Naive thymus-derived CD8-positive, alpha-beta T cell (primary cell): Measurements from ENCODE around the gene SLC38A5. TPM values are rescaled to one million over a fixed set of nuclear protein-coding genes. Genes with fewer than 3 reads are reported as not detected.
"Not testable (repeated sequence)": the region's sequence is repeated elsewhere in the genome, so short reads cannot be mapped to it uniquely, and the experiment has no call there.

ENCODE experiments used
- ATAC-seq, 2 donors: fragments of 150-1000 bp; cut with Tn5 transposase in 1 of 2; sonication (Bioruptor Pico), chemical (Tn5 transposase) in 1 of 2; 1 replicate in 1 of 2; 2 replicates in 1 of 2; pipeline ENCODE4 v1.10.0; 2021; ENCODE audit warnings: mild to moderate bottlenecking in 2 of 2, moderate library complexity in 2 of 2
- POLR2A ChIA-PET: fragments of 350-600 bp; sonication (Branson Sonifier 250); formaldehyde crosslinking; loops from one replicate; lab custom pipeline; 2021; ENCODE audit warnings: antibody characterized with exemption; lab: Charles Lee
- DNase-seq, 10 donors: peaks; one replicate each; pipeline versions ENCODE4 v3.0.0 to v3.0.0-alpha.2; 2020 to 2022
- H3K27ac Mint-ChIP-seq, 10 donors: one replicate each; pipeline ENCODE4 v1.8.0; 2020 to 2022; ENCODE audit warnings: mild to moderate bottlenecking in 10 of 10, mixed read lengths in 10 of 10, moderate library complexity in 4 of 10, inconsistent platforms in 1 of 10
- H3K27me3 Mint-ChIP-seq, 5 donors: one replicate each; pipeline ENCODE4 v1.8.0; 2021 to 2022; ENCODE audit warnings: mixed read lengths in 5 of 5
- H3K36me3 Mint-ChIP-seq, 3 donors: one replicate each; pipeline ENCODE4 v1.8.0; 2020 to 2022; ENCODE audit warnings: mixed read lengths in 3 of 3, mild to moderate bottlenecking in 2 of 3, inconsistent platforms in 1 of 3
- H3K4me1 Mint-ChIP-seq, 4 donors: one replicate each; pipeline ENCODE4 v1.8.0; 2021 to 2022; ENCODE audit warnings: mixed read lengths in 4 of 4
- H3K4me3 Mint-ChIP-seq, 10 donors: one replicate each; pipeline ENCODE4 v1.8.0; 2020 to 2022; ENCODE audit warnings: mild to moderate bottlenecking in 10 of 10, mixed read lengths in 10 of 10, moderate library complexity in 6 of 10, inconsistent platforms in 1 of 10
- H3K9me3 Mint-ChIP-seq, 9 donors: one replicate each; pipeline ENCODE4 v1.8.0; 2020 to 2022; ENCODE audit warnings: mixed read lengths in 9 of 9, mild to moderate bottlenecking in 3 of 9, inconsistent platforms in 1 of 9, moderate library complexity in 1 of 9
- polyA plus RNA-seq, 3 donors: library from polyadenylated mRNA; unstranded; fragments of 300-500 nt; fragmentation: Illumina TruSeq; gene quantifications; one replicate each; pipeline ENCODE4 v1.2.3, GENCODE V29; 2021
- total RNA-seq, 8 experiments: library from RNA in 2 of 8; stranded (reverse) in 2 of 8; gene quantifications; one replicate each; pipeline ENCODE4 v1.2.3 and lab custom pipeline; 2021 to 2026

The SLC38A5 gene
- total and polyA plus RNA-seq, 5 experiments from 2014 or later = 11.9 to 18.6 (median 17.0) TPM

DNA sequence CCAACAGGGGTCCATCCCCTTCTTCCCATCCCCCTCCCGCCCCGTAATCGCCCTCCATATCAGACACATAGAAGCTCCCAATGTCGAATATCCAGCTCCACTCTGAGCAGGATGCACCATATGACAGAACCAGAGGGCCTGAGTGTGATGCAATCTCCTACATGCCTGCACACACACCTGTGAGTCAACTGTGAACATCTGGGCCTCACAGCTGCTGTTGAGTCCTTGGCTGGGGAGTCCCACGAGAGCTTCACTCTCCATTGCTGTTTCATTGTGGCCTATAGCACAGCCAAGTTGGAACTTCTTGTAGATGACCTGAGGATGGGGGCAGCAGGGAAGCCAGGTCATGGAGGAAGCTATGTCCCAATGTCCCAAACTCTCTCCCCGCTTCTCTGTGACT, 8.2 kb downstream of the SLC38A5 start:
- Mint-ChIP-seq H3K27ac (peak overlapping the region in 2 of 10 donors; percentile 10 to 43), H3K27me3 (no peaks in the 10 kb centered on the region), H3K9me3 (no peaks in the 10 kb centered on the region), H3K4me1 (peaks cover 12 to 17% (median 16%) of the 10 kb centered on the region in 4 donors), H3K4me3 (no peak overlapping the region), H3K36me3 (peaks cover 4 to 36% (median 5%) of the 10 kb centered on the region in 3 donors)
- ATAC-seq (no peak), DNase-seq (no peak)
- POLR2A ChIA-PET = no interaction called here

DNA sequence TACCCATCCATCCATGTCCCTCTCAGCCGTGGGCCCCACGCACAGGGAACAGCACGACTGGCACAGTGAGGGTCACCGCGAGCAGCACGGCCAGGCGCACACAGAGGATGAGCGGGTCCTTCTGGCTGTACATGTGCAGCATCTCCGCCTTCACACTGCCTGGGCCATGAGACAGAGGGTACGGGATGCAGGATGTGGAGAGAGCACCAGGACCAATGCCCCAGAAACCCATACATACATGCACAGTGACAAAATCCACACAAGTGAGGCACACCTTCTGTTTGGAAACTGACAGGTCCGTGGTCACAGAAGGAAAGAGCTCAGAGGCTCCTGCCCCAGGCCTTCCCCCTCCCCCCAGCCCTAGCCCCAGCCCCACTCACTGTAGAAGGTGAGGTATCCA, 9.5 kb downstream of the SLC38A5 start:
- ATAC-seq = no peak
- Mint-ChIP-seq H3K4me1 (peaks cover 8 to 12% (median 11%) of the 10 kb centered on the region in 4 donors), H3K9me3 (no peaks in the 10 kb centered on the region), H3K4me3 (no peak overlapping the region), H3K27ac (peak overlapping the region in 1 of 10 donors; percentile 80), H3K36me3 (peaks cover 4 to 34% (median 5%) of the 10 kb centered on the region in 3 donors), H3K27me3 (no peaks in the 10 kb centered on the region)
- POLR2A ChIA-PET = no interaction called here
- DNase-seq = no peak

DNA sequence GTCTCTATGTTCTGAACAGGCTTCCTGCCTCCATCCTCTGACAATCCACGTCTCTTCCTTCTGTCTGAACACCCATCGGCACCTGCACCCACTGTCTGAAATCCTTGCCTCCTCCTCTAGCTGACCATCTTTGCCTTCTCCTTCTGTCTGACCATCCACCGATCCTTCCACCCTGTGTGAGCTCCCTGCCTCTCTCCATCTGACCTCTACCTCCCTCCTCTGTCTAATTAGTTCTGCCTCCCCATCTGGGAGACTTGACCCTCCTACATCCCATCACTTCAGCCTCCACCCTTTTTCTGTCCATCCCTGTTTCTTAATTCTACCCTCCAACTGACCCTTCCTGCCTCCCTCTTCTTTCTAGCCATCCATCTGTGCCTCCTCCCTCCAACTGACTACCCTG, 10.0 kb downstream of the SLC38A5 start:
- H3K9me3 Mint-ChIP-seq = no peaks in the 10 kb centered on the region
- no peaks in the 10 kb centered on the region for H3K27me3 Mint-ChIP-seq
- H3K4me1 Mint-ChIP-seq = peaks cover 2 to 9% (median 6%) of the 10 kb centered on the region in 4 donors
- no peak overlapping the region for H3K4me3 Mint-ChIP-seq
- H3K36me3 Mint-ChIP-seq = peaks cover 4 to 28% (median 5%) of the 10 kb centered on the region in 3 donors
- peak overlapping the region in 3 of 10 donors; percentile 53 to 80 (median 68) for H3K27ac Mint-ChIP-seq
- ATAC-seq = no peak
- DNase-seq = no peak
- POLR2A ChIA-PET = no interaction called here

DNA sequence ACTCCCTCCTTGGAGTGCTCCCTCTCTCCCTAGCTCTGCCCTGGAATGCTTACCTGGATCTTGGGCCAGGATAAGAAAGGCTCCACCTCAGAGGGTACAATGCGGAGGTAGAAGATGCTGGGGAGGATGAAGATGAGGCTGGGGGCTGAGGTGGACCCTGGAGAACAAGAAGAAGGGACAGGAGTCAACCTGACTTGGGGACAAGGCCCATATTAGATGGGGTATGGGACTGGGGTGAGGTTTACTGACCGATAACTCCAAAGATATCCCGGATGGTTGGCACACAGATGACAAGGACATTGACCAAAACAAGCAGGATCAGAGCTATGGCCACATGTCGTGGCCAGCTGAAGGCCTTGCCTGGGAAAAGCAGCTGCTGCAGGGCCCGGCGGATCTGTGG, 10.6 kb downstream of the SLC38A5 start:
- Mint-ChIP-seq H3K4me1 (peaks cover 0 to 9% (median 5%) of the 10 kb centered on the region in 4 donors), H3K36me3 (peaks cover 4 to 27% (median 5%) of the 10 kb centered on the region in 3 donors), H3K9me3 (no peaks in the 10 kb centered on the region), H3K4me3 (no peak overlapping the region), H3K27ac (peak overlapping the region in 1 of 10 donors; percentile 80), H3K27me3 (no peaks in the 10 kb centered on the region)
- DNase-seq (no peak), ATAC-seq (no peak)
- POLR2A ChIA-PET = no interaction called here

DNA sequence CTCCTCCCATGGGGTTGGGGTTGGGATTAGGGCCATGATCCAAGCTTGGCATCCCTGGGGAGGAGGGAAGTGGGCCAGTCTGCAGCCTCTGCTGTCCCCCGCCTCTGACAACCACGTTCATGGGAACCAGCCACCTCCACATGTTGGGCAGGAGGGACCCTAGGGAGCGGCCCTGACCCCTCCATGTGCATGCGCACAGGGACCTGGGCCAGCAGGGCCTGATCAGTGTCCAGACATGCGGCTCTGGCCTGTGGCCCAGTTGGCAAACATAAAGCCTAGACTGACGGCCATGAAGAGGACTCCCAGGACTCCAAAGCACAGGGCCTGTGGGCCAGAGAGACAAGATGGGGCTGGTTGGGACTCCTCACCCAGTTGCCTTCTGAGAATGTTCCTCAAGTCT, 11.3 kb downstream of the SLC38A5 start:
- POLR2A ChIA-PET = no interaction called here
- ATAC-seq (no peak), DNase-seq (no peak)
- peaks cover 4 to 25% (median 5%) of the 10 kb centered on the region in 3 donors for H3K36me3 Mint-ChIP-seq
- no peaks in the 10 kb centered on the region for H3K27me3 Mint-ChIP-seq
- H3K4me3 Mint-ChIP-seq = no peak overlapping the region
- H3K9me3 Mint-ChIP-seq = no peaks in the 10 kb centered on the region
- peak overlapping the region in 2 of 10 donors; percentile 27 to 44 for H3K27ac Mint-ChIP-seq
- H3K4me1 Mint-ChIP-seq = peaks cover 0 to 7% (median 0%) of the 10 kb centered on the region in 4 donors

DNA sequence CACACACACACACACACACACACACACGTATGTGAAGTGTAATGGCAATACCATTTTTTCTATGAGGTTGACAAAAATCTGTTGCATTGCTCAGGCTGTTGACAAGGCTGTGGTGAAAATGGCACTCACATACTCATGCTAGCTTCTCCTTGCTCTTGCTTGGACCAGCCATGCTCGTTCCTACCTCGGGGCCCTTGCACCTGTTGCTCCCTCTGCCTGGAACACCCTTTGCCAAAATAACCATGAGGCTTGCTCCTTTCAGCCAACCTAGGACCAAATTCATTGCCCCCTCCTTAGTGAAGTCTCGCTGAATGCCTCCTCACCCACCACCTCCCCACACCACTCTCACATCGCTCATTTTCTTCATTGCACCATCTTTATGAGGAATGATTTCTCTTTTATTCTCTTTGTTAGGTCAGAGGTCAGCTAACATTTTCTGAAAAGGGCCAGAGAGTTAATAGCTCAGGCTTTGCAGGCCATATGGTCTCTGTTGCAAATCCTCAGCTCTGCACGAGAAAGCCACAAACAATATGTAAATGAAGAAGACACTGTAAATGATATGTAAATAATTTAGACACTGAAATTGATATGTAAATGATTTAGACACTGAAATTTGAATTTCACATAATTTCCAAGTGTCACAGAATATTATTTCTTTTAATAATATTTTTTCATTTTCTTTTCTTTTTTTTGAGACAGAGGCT, 13.3 kb downstream of the SLC38A5 start:
- Mint-ChIP-seq H3K9me3 (no peaks in the 10 kb centered on the region), H3K4me3 (no peak overlapping the region), H3K4me1 (peaks cover 0 to 7% (median 0%) of the 10 kb centered on the region in 4 donors), H3K27me3 (no peaks in the 10 kb centered on the region), H3K36me3 (peaks cover 1 to 17% (median 4%) of the 10 kb centered on the region in 3 donors), H3K27ac (no peak overlapping the region)
- ATAC-seq (no peak), DNase-seq (no peak)
- POLR2A ChIA-PET = no interaction called here

DNA sequence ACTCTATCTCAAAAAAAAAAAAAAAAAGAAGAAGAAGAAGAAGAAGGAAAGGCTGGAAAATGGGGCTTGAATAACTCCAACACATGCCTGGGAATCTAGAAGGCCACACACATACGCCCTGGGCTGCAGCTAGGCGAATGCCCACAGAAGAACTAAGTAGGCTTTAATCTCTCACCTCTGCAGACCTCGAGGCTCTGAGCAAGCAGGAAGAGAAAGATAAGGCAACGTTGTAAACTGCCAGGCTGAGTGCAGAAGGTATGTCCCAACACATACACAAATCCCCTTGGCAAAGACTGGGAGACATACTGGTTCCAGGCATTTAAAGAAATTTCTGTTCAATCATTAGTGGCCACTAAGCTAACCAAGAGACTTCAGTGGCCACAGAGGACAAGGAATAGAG, 18.4 kb downstream of the SLC38A5 start:
- no peak for DNase-seq
- POLR2A ChIA-PET = no interaction called here
- Mint-ChIP-seq H3K9me3 (no peaks in the 10 kb centered on the region), H3K4me3 (no peak overlapping the region), H3K27me3 (no peaks in the 10 kb centered on the region), H3K27ac (no peak overlapping the region), H3K4me1 (no peaks in the 10 kb centered on the region), H3K36me3 (no peaks in the 10 kb centered on the region)
- ATAC-seq = no peak

DNA sequence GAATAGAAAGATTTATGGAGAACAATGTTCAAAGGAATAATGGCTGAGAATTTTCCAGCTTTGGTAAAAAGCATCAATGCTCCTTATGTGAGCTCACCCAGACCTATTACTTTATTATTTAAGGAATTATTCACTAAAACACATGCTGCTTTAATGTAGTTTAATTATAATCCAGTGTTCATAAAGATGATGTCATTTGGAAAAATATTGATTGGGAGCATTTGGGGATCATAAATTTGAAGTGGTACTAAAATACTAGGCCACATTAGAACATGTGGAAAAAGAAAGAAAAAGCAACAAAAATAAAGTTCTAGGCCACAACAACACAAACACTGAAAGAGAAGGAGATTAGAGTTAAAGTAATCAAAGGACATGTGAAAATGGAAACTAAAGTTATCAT, 20.0 kb downstream of the SLC38A5 start:
- Mint-ChIP-seq H3K27me3 (no peaks in the 10 kb centered on the region), H3K4me1 (no peaks in the 10 kb centered on the region), H3K36me3 (no peaks in the 10 kb centered on the region), H3K9me3 (no peaks in the 10 kb centered on the region), H3K27ac (no peak overlapping the region), H3K4me3 (no peak overlapping the region)
- POLR2A ChIA-PET = no interaction called here
- DNase-seq = no peak
- ATAC-seq = no peak

DNA sequence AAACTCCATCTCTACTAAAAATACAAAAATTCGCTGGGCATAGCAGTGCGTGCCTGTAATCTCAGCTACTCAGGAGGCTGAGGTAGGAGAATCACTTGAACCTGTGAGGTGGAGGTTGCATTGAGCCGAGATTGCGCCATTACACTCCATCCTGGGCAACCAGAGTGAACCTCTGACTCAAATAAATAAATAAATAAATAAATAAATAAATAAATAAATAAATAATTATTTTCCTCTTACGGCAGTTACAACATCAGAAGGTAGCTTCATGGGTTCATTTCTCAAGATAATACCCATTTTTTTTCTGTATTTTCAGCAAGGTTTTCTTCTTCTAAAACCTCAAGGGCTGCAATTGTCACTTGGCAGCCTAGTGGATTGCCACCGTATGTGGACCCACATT, 22.9 kb downstream of the SLC38A5 start:
- H3K36me3 Mint-ChIP-seq, H3K4me3 Mint-ChIP-seq, POLR2A ChIA-PET: not testable (repeated sequence)

DNA sequence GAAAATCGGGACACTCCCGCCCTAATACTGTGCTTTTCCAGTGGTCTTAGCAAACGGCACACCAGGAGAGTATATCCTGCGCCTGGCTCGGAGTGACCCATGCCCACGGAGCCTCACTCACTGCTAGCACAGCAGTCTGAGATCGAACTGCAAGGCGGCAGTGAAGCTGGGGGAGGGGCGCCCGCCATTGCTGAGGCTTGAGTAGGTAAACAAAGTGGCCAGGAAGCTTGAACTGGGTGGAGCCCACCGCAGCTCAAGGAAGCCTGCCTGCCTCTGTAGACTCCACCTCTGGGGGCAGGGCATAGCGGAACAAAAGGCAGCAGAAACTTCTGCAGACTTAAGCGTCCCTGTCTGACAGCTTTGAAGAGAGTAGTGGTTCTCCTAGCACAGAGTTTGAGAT, 36.3 kb downstream of the SLC38A5 start:
- Mint-ChIP-seq H3K27ac (peak overlapping the region in 1 of 10 donors; percentile 25), H3K4me3 (peak overlapping the region in 2 of 10 donors; percentile 14 to 36), H3K9me3 (peaks cover 0 to 23% (median 9%) of the 10 kb centered on the region in 9 donors), H3K4me1 (peaks cover 0 to 17% (median 3%) of the 10 kb centered on the region in 4 donors)
- ATAC-seq, H3K36me3 Mint-ChIP-seq, POLR2A ChIA-PET, H3K27me3 Mint-ChIP-seq: not testable (repeated sequence)
- DNase-seq = peak in 4 of 10 donors; percentile 1 to 25 (median 16)

More for the DNA sequence above, 22.9 kb downstream of the SLC38A5 start:
- not testable (repeated sequence) for H3K9me3 Mint-ChIP-seq, H3K27me3 Mint-ChIP-seq, ATAC-seq, DNase-seq, H3K4me1 Mint-ChIP-seq, H3K27ac Mint-ChIP-seq

DNA sequence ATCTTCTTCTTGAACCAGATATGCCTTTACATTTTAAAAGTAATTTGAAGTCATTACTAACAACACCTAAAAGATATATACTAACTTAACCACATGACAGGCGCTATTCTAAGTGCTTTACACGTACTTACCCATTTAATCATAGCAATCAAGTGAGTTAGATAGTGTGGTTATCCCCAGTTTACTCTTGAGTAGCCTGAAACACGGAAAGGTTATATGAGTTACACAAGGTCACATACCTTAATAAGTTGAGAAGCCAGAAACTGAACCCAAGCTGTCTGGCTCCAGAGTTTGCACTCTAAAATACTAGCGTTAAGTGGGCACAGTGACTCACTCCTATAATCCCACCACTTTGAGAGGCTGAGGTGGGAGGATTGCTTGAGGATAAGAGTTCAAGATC, 39.9 kb downstream of the SLC38A5 start:
- H3K36me3 Mint-ChIP-seq, ATAC-seq, DNase-seq, POLR2A ChIA-PET, H3K27me3 Mint-ChIP-seq, H3K27ac Mint-ChIP-seq, H3K4me3 Mint-ChIP-seq: not testable (repeated sequence)
- Mint-ChIP-seq H3K4me1 (peaks cover 0 to 17% (median 3%) of the 10 kb centered on the region in 4 donors), H3K9me3 (peaks cover 0 to 17% (median 9%) of the 10 kb centered on the region in 9 donors)

DNA sequence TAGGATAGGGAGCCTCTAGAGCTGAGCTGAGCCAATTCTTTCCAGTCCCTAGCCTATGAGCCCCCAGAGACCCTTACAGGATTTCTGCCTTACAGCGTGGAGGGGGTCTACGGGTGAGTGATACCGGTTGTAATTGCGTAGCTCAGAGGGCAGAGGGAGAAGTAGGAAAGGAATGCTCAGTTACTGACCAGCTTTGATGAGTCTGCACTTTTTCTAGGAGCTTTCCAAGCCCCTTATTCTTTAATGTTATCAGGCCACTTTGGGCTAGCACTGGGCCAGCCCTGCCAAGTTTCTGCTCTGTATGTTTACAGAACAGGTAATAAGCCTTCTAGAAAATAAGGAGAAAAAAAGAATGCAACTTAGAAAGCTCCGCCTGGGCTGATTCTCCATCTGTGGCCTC, 40.5 kb downstream of the SLC38A5 start:
- Mint-ChIP-seq H3K4me1 (peaks cover 0 to 15% (median 3%) of the 10 kb centered on the region in 4 donors), H3K9me3 (peaks cover 0 to 14% (median 5%) of the 10 kb centered on the region in 9 donors)
- DNase-seq, H3K36me3 Mint-ChIP-seq, POLR2A ChIA-PET, H3K4me3 Mint-ChIP-seq, H3K27me3 Mint-ChIP-seq, H3K27ac Mint-ChIP-seq, ATAC-seq: not testable (repeated sequence)

DNA sequence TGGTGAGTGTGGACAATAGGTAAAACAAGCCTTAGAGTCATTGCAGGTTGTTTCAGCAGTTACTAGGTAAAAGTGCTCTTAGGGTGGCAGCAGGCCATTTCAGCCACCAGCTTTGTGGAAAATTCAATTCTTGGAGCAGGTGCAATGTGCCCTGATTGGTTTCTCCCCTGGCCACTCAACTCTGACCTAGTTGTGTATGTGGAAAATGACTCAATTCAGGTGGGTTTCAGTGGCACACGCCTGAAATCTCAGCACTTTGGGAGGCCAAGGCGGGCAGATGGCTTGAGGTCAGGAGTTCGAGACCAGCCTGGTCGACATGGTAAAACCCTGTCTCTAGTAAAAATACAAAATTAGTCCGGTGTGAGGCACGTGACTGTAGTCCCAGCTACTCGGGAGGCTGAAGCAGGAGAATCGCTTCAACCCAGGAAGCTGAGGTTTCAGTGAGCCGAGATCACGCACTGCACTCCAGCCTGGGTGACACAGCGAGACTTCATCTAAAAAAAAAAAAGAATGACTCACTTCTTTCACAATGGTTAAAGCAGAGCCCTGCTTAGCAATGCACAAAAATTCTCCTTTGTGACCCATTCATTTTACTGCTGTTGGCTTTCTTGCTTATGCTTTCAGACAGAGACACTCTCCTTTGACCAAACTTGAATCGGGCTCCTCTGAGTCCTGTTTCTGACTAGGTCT, 42.9 kb downstream of the SLC38A5 start:
- H3K27ac Mint-ChIP-seq, H3K36me3 Mint-ChIP-seq, POLR2A ChIA-PET, DNase-seq, H3K27me3 Mint-ChIP-seq, ATAC-seq, H3K4me1 Mint-ChIP-seq, H3K4me3 Mint-ChIP-seq, H3K9me3 Mint-ChIP-seq: not testable (repeated sequence)
